Liver (tissue), 9 donors: ENCODE data around the gene CAMK1G. TPM values are rescaled to one million over a fixed set of nuclear protein-coding genes. Genes with fewer than 3 reads are reported as not detected.

ENCODE experiments used
- DNase-seq: peaks from one replicate; pipeline ENCODE4 v3.0.0-alpha.2; 2017; ENCODE audit warnings: low spot score
- H3K27ac ChIP-seq, 2 donors: one replicate each; pipeline ENCODE4 v1.7.0; 2013; ENCODE audit warnings: inconsistent platforms in 2 of 2, low read length in 2 of 2, control low read depth in 1 of 2, low read depth in 1 of 2, mild to moderate bottlenecking in 1 of 2
- H3K27me3 ChIP-seq, 4 donors: one replicate each; pipeline versions ENCODE4 v1.6.1 to v1.7.0; 2013; ENCODE audit warnings: low read length in 3 of 4, inconsistent platforms in 1 of 4, mild to moderate bottlenecking in 1 of 4, moderate library complexity in 1 of 4; ENCODE audit not compliant: control insufficient read depth in 4 of 4, insufficient read depth in 4 of 4
- H3K36me3 ChIP-seq, 4 donors: one replicate each; pipeline versions ENCODE4 v1.6.1 to v1.7.0; 2013; ENCODE audit warnings: low read length in 3 of 4, mild to moderate bottlenecking in 3 of 4, low read depth in 1 of 4, moderate library complexity in 1 of 4; ENCODE audit not compliant: control insufficient read depth in 4 of 4, insufficient read depth in 3 of 4
- H3K4me1 ChIP-seq, 4 donors: one replicate each; pipeline versions ENCODE4 v1.6.1 to v1.7.0; 2013; ENCODE audit warnings: low read length in 3 of 4, mild to moderate bottlenecking in 3 of 4, moderate library complexity in 1 of 4; ENCODE audit not compliant: control insufficient read depth in 4 of 4, insufficient read depth in 4 of 4
- H3K4me3 ChIP-seq, 3 donors: one replicate each; pipeline versions ENCODE4 v1.6.1 to v1.7.0; 2013; ENCODE audit warnings: low read length in 3 of 3, control low read depth in 1 of 3, low read depth in 1 of 3, mild to moderate bottlenecking in 1 of 3
- H3K9ac ChIP-seq, 2 donors: one replicate each; pipeline ENCODE4 v1.7.0; 2013; ENCODE audit warnings: low read length in 2 of 2, mild to moderate bottlenecking in 2 of 2, moderate library complexity in 2 of 2, control low read depth in 1 of 2, low read depth in 1 of 2
- H3K9me3 ChIP-seq, 4 donors: one replicate each; pipeline versions ENCODE4 v1.6.1 to v1.7.0; 2013; ENCODE audit warnings: low read length in 3 of 4; ENCODE audit not compliant: control insufficient read depth in 4 of 4
- ATF3 ChIP-seq: IDR thresholded peaks from 2 replicates; pipeline ENCODE4 v1.6.1; 2016; ENCODE audit warnings: antibody characterized with exemption
- CTCF ChIP-seq: fragments of 150-350 bp; IDR thresholded peaks from 2 replicates; pipeline ENCODE4 v1.5.1; 2017; ENCODE audit warnings: improper control_type of control experiment, low read depth, low read length; ENCODE audit not compliant: missing input control
- FOXA1 ChIP-seq: IDR thresholded peaks from 2 replicates; pipeline ENCODE4 v1.6.1; 2016; ENCODE audit warnings: antibody characterized with exemption
- FOXA2 ChIP-seq: IDR thresholded peaks from 2 replicates; pipeline ENCODE4 v1.6.1; 2016; ENCODE audit warnings: antibody characterized with exemption
- HNF4A ChIP-seq, 2 donors: conservative IDR thresholded peaks; 2 replicates each; pipeline ENCODE4 v1.6.1; 2016; ENCODE audit warnings: antibody characterized with exemption in 2 of 2, mild to moderate bottlenecking in 2 of 2
- HNF4G ChIP-seq: IDR thresholded peaks from 2 replicates; pipeline ENCODE4 v1.6.1; 2016; ENCODE audit warnings: antibody characterized with exemption
- JUND ChIP-seq, 2 donors: IDR thresholded peaks; 2 replicates each; pipeline ENCODE4 v1.6.1; 2016; ENCODE audit warnings: antibody characterized with exemption in 2 of 2
- NR2F2 ChIP-seq: IDR thresholded peaks from 2 replicates; pipeline ENCODE4 v1.6.1; 2016; ENCODE audit warnings: antibody characterized with exemption
- RAD21 ChIP-seq, 2 donors: IDR thresholded peaks; 2 replicates each; pipeline ENCODE4 v1.6.1; 2016; ENCODE audit warnings: antibody characterized with exemption in 2 of 2, mild to moderate bottlenecking in 2 of 2
- REST ChIP-seq: IDR thresholded peaks from 2 replicates; pipeline ENCODE4 v1.6.1; 2016; ENCODE audit warnings: antibody characterized with exemption, mild to moderate bottlenecking
- RXRA ChIP-seq, 2 donors: IDR thresholded peaks; 2 replicates each; pipeline ENCODE4 v1.6.1; 2017 to 2018; ENCODE audit warnings: antibody characterized with exemption in 2 of 2, mild to moderate bottlenecking in 1 of 2
- SP1 ChIP-seq: IDR thresholded peaks from 2 replicates; pipeline ENCODE4 v1.6.1; 2018; ENCODE audit warnings: antibody characterized with exemption, mild to moderate bottlenecking
- TAF1 ChIP-seq: conservative IDR thresholded peaks from 2 replicates; pipeline ENCODE4 v1.6.1; 2016; ENCODE audit warnings: antibody characterized with exemption, mild to moderate bottlenecking
- ZBTB33 ChIP-seq: IDR thresholded peaks from 2 replicates; pipeline ENCODE4 v1.6.1; 2016; ENCODE audit warnings: antibody characterized with exemption
- WGBS: extraction: QIAGEN DNeasy Blood & Tissue Kit; methylation state at CpG from one replicate; pipeline ENCODE4 v1.1.7; 2013; 5-methylcytosine and 5-hydroxymethylcytosine counted together
- polyA plus RNA-seq, 2 donors: library from polyadenylated mRNA; stranded (reverse) in 1 of 2; unstranded in 1 of 2; fragments of 200-250 nt in 1 of 2; fragments of >200 nt in 1 of 2; fragmentation: Nextera tagmentation in 1 of 2; extraction: Ambion mirVana in 1 of 2; gene quantifications; one replicate each; pipeline versions ENCODE4 v1.2.1 to v1.2.3, GENCODE V29; 2013 to 2015
- total RNA-seq, 2 donors: library from RNA; depleted of rRNA; stranded (reverse); fragments of >200 nt; gene quantifications; one replicate each; pipeline ENCODE4 v1.2.3, GENCODE V29; 2014
- donor health status: healthy.
- donor health status: healthy.
- donor health status: healthy.
- donor health status: healthy.
- donor health status: healthy.

Gene CAMK1G
- total and polyA plus RNA-seq, 4 donors = 0.03 to 0.25 (median 0.14) TPM; not detected in 1

GRCh38 chr1:209549443-209550205 lies 33.9 kb upstream of the CAMK1G start:
- H3K4me1 ChIP-seq = peaks cover 0 to 4% (median 0%) of the 10 kb centered on the region in 4 donors
- H3K9me3 ChIP-seq = no peaks in the 10 kb centered on the region
- TF ChIP-seq HNF4A (conservative IDR thresholded peaks at IDR 0.05) (peak in 1 of 2 donors; percentile 20), JUND (IDR thresholded peaks at IDR 0.05) (no peak)
- H3K9ac ChIP-seq = no peak overlapping the region
- H3K36me3 ChIP-seq = no peaks in the 10 kb centered on the region
- H3K27ac ChIP-seq = no peak overlapping the region
- 34% methylated on average over 6 of the region's 6 CpGs for WGBS
- no peaks in the 10 kb centered on the region for H3K27me3 ChIP-seq
- H3K4me3 ChIP-seq = no peak overlapping the region
- DNase-seq = no peak

- 88% methylated on average over 2 of the region's 2 CpGs for WGBS
- no peak for DNase-seq
- Histone ChIP-seq H3K4me1 (peaks cover 0 to 4% (median 0%) of the 10 kb centered on the region in 4 donors), H3K9ac (no peak overlapping the region), H3K27ac (no peak overlapping the region), H3K36me3 (no peaks in the 10 kb centered on the region), H3K4me3 (no peak overlapping the region), H3K27me3 (no peaks in the 10 kb centered on the region), H3K9me3 (no peaks in the 10 kb centered on the region)
- TF ChIP-seq SP1 = no peak
- no peak for TF ChIP-seq CTCF
- no peak for TF ChIP-seq REST
- no peak for TF ChIP-seq NR2F2
- no peak for TF ChIP-seq HNF4G
- no peak for TF ChIP-seq RAD21 (IDR thresholded peaks at IDR 0.05)
- TF ChIP-seq RXRA (IDR thresholded peaks at IDR 0.05) = no peak
- TF ChIP-seq TAF1 = no peak
- TF ChIP-seq FOXA2 = no peak
- no peak for TF ChIP-seq ATF3
- TF ChIP-seq HNF4A (conservative IDR thresholded peaks at IDR 0.05) = no peak
- TF ChIP-seq JUND (IDR thresholded peaks at IDR 0.05) = no peak
- TF ChIP-seq FOXA1 = no peak
- no peak for TF ChIP-seq ZBTB33
These were observed 33.0 kb upstream of the CAMK1G start for GRCh38 chr1:209550519-209550918.
